ENCODE results near the gene KLK3.
A peak's percentile ranks its signal among the peaks of the same experiment; 100 is the strongest.

The KLK3 gene

DNA sequence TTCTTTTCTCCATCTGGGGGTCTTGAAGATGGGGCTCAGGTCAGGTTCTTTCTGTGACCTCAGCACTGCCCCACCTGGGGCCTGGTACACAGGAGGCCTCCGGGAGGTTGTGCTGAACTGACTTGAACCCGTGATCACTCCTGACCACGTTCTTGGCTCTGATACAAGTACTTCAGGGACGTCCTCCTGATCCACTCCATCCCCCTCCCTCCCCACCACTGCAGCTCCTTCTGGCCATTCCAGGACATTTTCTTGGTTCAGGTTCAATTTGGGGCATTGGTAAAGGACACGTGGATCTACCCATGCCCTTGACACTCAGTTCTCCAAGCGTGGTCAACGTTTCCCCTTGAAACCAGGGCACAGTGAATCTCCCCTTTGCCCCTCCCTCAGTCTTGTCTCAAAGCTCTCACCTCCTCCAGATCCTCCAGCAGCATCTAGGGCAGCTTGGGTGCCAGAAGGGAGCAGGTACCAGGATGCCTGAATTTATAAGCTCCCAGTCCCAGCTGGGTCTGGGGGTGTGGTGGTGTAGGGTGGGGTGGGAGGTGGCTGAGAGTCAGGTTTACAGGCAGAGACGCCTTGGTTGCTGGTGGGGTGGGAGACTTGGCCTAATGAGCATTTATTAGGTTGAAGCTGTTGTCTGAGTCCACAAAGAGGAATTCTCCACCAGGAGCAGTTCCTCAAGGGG is 21.5 kb upstream of the KLK3 start, which contains the start of gene KLK15:
Gene KLK15 (minus strand): TSS at position 458 of the 685 bp plus-strand sequence. CDS start 2,082 bp downstream, outside the sequence.
- TF ChIP-seq, protein P1, sequence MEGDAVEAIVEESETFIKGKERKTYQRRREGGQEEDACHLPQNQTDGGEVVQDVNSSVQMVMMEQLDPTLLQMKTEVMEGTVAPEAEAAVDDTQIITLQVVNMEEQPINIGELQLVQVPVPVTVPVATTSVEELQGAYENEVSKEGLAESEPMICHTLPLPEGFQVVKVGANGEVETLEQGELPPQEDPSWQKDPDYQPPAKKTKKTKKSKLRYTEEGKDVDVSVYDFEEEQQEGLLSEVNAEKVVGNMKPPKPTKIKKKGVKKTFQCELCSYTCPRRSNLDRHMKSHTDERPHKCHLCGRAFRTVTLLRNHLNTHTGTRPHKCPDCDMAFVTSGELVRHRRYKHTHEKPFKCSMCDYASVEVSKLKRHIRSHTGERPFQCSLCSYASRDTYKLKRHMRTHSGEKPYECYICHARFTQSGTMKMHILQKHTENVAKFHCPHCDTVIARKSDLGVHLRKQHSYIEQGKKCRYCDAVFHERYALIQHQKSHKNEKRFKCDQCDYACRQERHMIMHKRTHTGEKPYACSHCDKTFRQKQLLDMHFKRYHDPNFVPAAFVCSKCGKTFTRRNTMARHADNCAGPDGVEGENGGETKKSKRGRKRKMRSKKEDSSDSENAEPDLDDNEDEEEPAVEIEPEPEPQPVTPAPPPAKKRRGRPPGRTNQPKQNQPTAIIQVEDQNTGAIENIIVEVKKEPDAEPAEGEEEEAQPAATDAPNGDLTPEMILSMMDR (IDR thresholded peaks at IDR 0.05; ENCODE audit: unreplicated experiment in 3 of 3) = no peak
- H3K4me3 Mint-ChIP-seq = peak within 1 kb of the TSS in 2 of 3 experiments; percentile 32 to 49
- no peaks in the 10 kb centered on the region for H3K36me3 Mint-ChIP-seq (ENCODE audit: low read depth)
- H3K9me3 Mint-ChIP-seq = no peaks in the 10 kb centered on the region
- no peaks in the 10 kb centered on the region for H3K4me1 Mint-ChIP-seq
- no peak within 1 kb of the TSS for H3K27ac Mint-ChIP-seq
- peaks cover 41% of the 10 kb centered on the region for H3K27me3 Mint-ChIP-seq (ENCODE audit: low read depth)

DNA sequence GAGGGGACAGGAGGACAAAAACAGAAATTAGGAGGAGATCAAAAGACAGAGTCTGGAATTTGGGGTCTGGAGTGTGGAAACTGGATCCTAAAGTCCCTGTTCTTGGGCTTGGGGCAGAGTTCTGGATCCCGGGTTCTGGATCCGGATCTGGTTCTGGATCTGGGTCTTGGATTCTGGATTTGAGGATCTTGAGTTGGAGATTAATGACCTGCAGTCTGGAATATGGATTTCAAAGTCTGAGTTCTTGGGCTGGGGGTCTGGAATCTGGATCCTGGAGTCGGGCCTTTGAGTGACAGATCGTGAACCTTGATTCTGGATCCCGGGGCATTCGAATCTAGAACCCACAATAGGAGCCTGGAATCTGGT is 20.9 kb upstream of the KLK3 start:
- Mint-ChIP-seq H3K27me3 (ENCODE audit: low read depth) (peaks cover 43% of the 10 kb centered on the region), H3K4me3 (peak overlapping the region in 2 of 3 experiments; percentile 32 to 49), H3K4me1 (no peaks in the 10 kb centered on the region), H3K9me3 (no peaks in the 10 kb centered on the region), H3K27ac (no peak overlapping the region), H3K36me3 (ENCODE audit: low read depth) (no peaks in the 10 kb centered on the region)
- TF ChIP-seq, protein P1 (IDR thresholded peaks at IDR 0.05; ENCODE audit: unreplicated experiment in 3 of 3) = no peak

DNA sequence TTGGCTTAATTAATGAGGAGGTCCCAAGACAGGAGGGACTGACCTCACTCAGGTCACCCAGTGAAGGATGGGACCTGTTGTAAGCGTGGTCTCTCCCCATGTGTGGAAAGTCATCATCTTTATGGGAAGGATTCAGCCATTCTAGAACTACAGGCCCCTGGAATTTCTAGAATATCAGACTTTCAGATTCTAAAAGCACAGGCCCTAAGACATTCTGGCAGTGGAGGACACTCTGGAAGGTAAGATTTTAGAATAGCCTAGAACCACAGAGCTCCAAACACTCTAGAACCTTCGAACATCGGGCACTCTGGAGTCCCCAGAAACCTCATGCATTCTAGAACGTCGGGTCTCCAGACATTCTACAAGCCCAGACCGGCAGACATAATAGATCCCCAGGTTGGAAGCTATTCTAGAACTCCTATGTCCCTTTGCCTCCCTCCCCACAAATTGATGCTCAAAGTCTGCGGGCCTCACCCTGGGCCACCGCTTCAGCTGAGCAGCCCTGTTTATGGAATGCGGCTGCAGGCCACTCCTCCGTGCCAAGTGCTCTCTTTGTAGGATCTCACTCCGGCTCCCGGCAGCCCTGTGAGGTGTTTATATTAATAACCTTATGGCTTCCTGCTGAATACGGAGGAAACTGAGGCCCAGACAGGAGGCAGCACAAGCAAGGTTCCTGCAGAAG is 19.5 kb upstream of the KLK3 start:
- Mint-ChIP-seq H3K36me3 (ENCODE audit: low read depth) (no peaks in the 10 kb centered on the region), H3K9me3 (no peaks in the 10 kb centered on the region), H3K27ac (no peak overlapping the region), H3K27me3 (ENCODE audit: low read depth) (peaks cover 44% of the 10 kb centered on the region), H3K4me3 (peak overlapping the region; percentile 83 to 90 (median 88)), H3K4me1 (no peaks in the 10 kb centered on the region)
- TF ChIP-seq, protein P1 (IDR thresholded peaks at IDR 0.05; ENCODE audit: unreplicated experiment in 3 of 3) = no peak

DNA sequence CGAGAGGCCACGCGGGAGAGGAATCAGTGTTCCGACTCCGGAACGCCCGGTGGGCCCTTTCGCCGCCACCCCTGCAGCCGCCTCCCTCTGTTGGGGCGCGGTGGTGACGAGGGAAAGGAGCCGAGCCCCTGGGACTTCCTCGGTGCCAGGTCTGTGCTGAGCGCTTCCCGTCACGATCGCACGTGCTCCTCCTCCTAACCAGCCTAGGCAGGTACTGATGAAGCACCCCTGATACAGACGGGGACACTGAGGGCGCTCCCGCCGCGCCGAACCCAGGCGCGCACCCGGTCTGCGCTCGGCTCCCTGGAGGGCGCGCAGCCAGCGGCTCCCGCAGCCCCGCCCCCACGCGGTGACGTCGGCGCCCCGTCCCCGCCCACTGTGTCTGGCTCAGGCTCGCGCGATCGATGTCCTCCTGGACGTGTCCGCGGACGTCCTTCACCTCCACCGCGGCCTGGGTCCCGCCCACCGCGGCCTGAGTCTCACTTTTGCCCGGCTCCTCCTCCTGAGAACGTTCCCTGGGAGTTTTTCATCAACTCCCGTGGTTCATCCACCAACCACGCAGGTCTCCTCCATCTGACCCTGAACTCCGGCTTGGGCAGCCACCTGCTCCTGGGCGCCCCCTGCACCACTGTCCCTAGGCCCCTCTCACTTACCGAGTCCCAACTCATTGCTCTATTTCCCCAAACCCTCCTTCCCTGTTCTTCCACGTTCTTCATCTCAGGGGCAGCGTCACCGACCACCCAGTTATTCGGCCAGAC is 18.8 kb upstream of the KLK3 start:
- H3K4me1 Mint-ChIP-seq = no peaks in the 10 kb centered on the region
- no peaks in the 10 kb centered on the region for H3K36me3 Mint-ChIP-seq (ENCODE audit: low read depth)
- no peaks in the 10 kb centered on the region for H3K9me3 Mint-ChIP-seq
- peak overlapping the region in 1 of 3 experiments; percentile 63 for H3K27ac Mint-ChIP-seq
- H3K27me3 Mint-ChIP-seq (ENCODE audit: low read depth) = peaks cover 51% of the 10 kb centered on the region
- TF ChIP-seq, protein P1 (IDR thresholded peaks at IDR 0.05; ENCODE audit: unreplicated experiment in 3 of 3) = no peak
- peak overlapping the region; percentile 85 to 90 (median 88) for H3K4me3 Mint-ChIP-seq

DNA sequence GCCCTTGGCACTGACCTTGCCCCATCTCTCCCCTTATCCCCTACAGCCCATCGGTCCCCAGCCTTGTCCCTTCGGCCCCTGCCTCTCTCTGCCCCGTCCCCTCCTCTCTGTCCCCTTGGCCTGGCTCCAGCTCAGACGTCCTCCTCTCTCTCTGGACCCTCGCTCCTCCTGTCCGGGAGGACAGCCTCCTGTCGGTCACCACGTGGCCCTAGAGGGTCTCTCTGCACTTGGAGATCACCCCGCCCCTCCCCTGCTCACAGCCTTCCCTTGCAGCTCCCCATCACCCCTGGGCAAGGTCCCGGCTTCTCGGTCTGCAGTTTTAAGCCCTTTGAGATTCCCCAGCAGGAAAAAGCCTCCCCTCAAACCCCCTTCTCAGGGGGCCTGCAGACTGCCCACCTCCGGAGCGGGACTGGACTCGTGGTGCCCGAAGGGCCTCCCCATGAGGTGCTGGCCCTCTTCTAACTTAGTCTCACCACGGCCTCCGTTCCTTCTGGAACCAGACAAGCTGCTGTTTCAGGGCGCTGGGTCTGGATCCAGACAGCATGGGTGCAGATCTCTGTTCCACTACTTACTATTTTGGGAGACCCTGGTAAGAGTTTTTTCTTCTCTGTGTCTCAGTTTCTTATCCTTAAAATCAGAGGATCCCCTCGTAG is 18.0 kb upstream of the KLK3 start:
- Mint-ChIP-seq H3K4me3 (peak overlapping the region; percentile 85 to 90 (median 88)), H3K27ac (peak overlapping the region in 1 of 3 experiments; percentile 63), H3K36me3 (ENCODE audit: low read depth) (no peaks in the 10 kb centered on the region), H3K4me1 (no peaks in the 10 kb centered on the region), H3K9me3 (peaks cover 3% of the 10 kb centered on the region), H3K27me3 (ENCODE audit: low read depth) (peaks cover 58% of the 10 kb centered on the region)
- TF ChIP-seq, protein P1 (IDR thresholded peaks at IDR 0.05; ENCODE audit: unreplicated experiment in 3 of 3) = no peak
